GM19438 (cell line): Measurements from ENCODE around the gene MIGA1.

Experiments used
- ATAC-seq: cut with Tn5 transposase; IDR thresholded peaks from one replicate; pipeline ENCODE4 v1.9.1; 2021; ENCODE audit warnings: low read depth; ENCODE audit not compliant: unreplicated experiment

Gene MIGA1

GRCh38 chr1:77841574-77841973 lies 62.1 kb downstream of the MIGA1 start:
- ATAC-seq: no peak

- no peak for ATAC-seq
Measured at GRCh38 chr1:77845951-77846350, 66.5 kb downstream of the MIGA1 start.

GRCh38 chr1:77846966-77847365 lies 67.5 kb downstream of the MIGA1 start:
- ATAC-seq: no peak

GRCh38 chr1:77847621-77848080 lies 68.2 kb downstream of the MIGA1 start:
- ATAC-seq: no peak

GRCh38 chr1:77850082-77850481 lies 70.6 kb downstream of the MIGA1 start:
- no peak for ATAC-seq

GRCh38 chr1:77857552-77857951 lies 78.1 kb downstream of the MIGA1 start:
- ATAC-seq: no peak

GRCh38 chr1:77858725-77859124 lies 79.3 kb downstream of the MIGA1 start:
- ATAC-seq: no peak

- no peak for ATAC-seq
Measured at GRCh38 chr1:77859248-77859647, 79.8 kb downstream of the MIGA1 start.

- no peak for ATAC-seq
Measured at GRCh38 chr1:77866296-77866695, 86.8 kb downstream of the MIGA1 start.

GRCh38 chr1:77872645-77873044 lies 93.2 kb downstream of the MIGA1 start:
- ATAC-seq: no peak

GRCh38 chr1:77873461-77873860 lies 94.0 kb downstream of the MIGA1 start:
- no peak for ATAC-seq

- no peak for ATAC-seq
Measured at GRCh38 chr1:77874804-77875445, 95.5 kb downstream of the MIGA1 start.

- ATAC-seq: no peak
Measured at GRCh38 chr1:77876884-77877283, 97.4 kb downstream of the MIGA1 start.

GRCh38 chr1:77881061-77881460 lies 101.6 kb downstream of the MIGA1 start:
- ATAC-seq: no peak

GRCh38 chr1:77882411-77882810 lies 103.0 kb downstream of the MIGA1 start:
- ATAC-seq: no peak

- ATAC-seq: peak; percentile 45
Measured at GRCh38 chr1:77888081-77888780, 108.8 kb downstream of the MIGA1 start, which contains the start of gene NEXN. NEXN (plus strand) TSS chr1:77888624; CDS start chr1:77916107, 27,483 bp downstream.

- peak; percentile 65 for ATAC-seq
Measured at GRCh38 chr1:77888781-77889642, 109.6 kb downstream of the MIGA1 start.

GRCh38 chr1:77889671-77890070 lies 110.2 kb downstream of the MIGA1 start:
- no peak for ATAC-seq

GRCh38 chr1:77891200-77891599 lies 111.8 kb downstream of the MIGA1 start:
- no peak for ATAC-seq

- no peak for ATAC-seq
Measured at GRCh38 chr1:77899647-77900320, 120.3 kb downstream of the MIGA1 start.
